WTC11 (cell line): Measurements from ENCODE around the gene PHIP. TPM values are rescaled to one million over a fixed set of nuclear protein-coding genes. Genes with fewer than 3 reads are reported as not detected.

Experiments
- ATAC-seq: fragments of 200-7000 bp; cut with Tn5 transposase; 2 replicates; pipeline ENCODE4 v1.10.0; 2021; ENCODE audit warnings: mild to moderate bottlenecking, moderate library complexity
- CTCF ChIA-PET: fragments of 300-600 bp; sonication (Branson Sonifier 250); formaldehyde crosslinking; loops from one replicate; lab custom pipeline; 2021; ENCODE audit warnings: antibody characterized with exemption; lab: Charles Lee
- POLR2A ChIA-PET: fragments of 350-600 bp; sonication (Branson Sonifier 250); formaldehyde crosslinking; loops from one replicate; lab custom pipeline; 2021; ENCODE audit warnings: antibody characterized with exemption; lab: Charles Lee
- DNase-seq: peaks from one replicate; pipeline ENCODE4 v3.0.0; 2021; ENCODE audit warnings: low spot score
- H3K27ac Mint-ChIP-seq: 2 replicates; pipeline ENCODE4 v1.8.0; 2021; ENCODE audit warnings: mixed read lengths
- H3K27me3 Mint-ChIP-seq: 2 replicates; pipeline ENCODE4 v1.8.0; 2021; ENCODE audit warnings: low read depth, mild to moderate bottlenecking, moderate library complexity, mixed read lengths
- H3K36me3 Mint-ChIP-seq: 2 replicates; pipeline ENCODE4 v1.8.0; 2021; ENCODE audit warnings: mixed read lengths
- H3K4me1 Mint-ChIP-seq: 2 replicates; pipeline ENCODE4 v1.8.0; 2022; ENCODE audit warnings: mixed read lengths
- H3K4me3 Mint-ChIP-seq: 2 replicates; pipeline ENCODE4 v1.8.0; 2021; ENCODE audit warnings: mild to moderate bottlenecking, moderate library complexity, mixed read lengths
- H3K9me3 Mint-ChIP-seq: 2 replicates; pipeline ENCODE4 v1.8.0; 2021; ENCODE audit warnings: mixed read lengths
- CBFB ChIP-seq: sonication (generic); formaldehyde crosslinking; IDR thresholded peaks from 2 replicates; pipeline ENCODE4 v1.8.1; 2022; ENCODE audit warnings: mild to moderate bottlenecking, low read depth, missing genetic modification reagents
- CREB1 ChIP-seq: sonication (generic); formaldehyde crosslinking; IDR thresholded peaks from 2 replicates; pipeline ENCODE4 v1.8.0; 2023; ENCODE audit warnings: mild to moderate bottlenecking, missing genetic modification reagents
- E2F4 ChIP-seq: sonication (generic); formaldehyde crosslinking; IDR thresholded peaks from 2 replicates; pipeline ENCODE4 v1.8.1; 2022; ENCODE audit warnings: low read depth, mild to moderate bottlenecking, moderate library complexity, missing genetic modification reagents, borderline replicate concordance
- ESRRA ChIP-seq: sonication (generic); formaldehyde crosslinking; IDR thresholded peaks from 2 replicates; pipeline ENCODE4 v1.8.1; 2022; ENCODE audit warnings: mild to moderate bottlenecking, missing genetic modification reagents, borderline replicate concordance
- IRF1 ChIP-seq: sonication (generic); formaldehyde crosslinking; IDR thresholded peaks from 2 replicates; pipeline ENCODE4 v1.8.0; 2023; ENCODE audit warnings: missing genetic modification reagents
- IRF2 ChIP-seq: sonication (generic); formaldehyde crosslinking; IDR thresholded peaks from 2 replicates; pipeline ENCODE4 v1.8.0; 2022; ENCODE audit warnings: low read depth, missing genetic modification reagents, borderline replicate concordance
- KAT7 ChIP-seq: sonication (generic); formaldehyde crosslinking; IDR thresholded peaks from 2 replicates; pipeline ENCODE4 v1.8.1; 2023; ENCODE audit warnings: missing genetic modification reagents, mild to moderate bottlenecking, borderline replicate concordance
- MXD4 ChIP-seq: fragments of 250-450 bp; sonication (Bioruptor Pico); IDR thresholded peaks from 2 replicates; pipeline ENCODE4 v1.8.0; 2021; ENCODE audit warnings: mild to moderate bottlenecking, moderate library complexity, borderline replicate concordance
- NFE2L1 ChIP-seq: sonication (generic); formaldehyde crosslinking; IDR thresholded peaks from 2 replicates; pipeline ENCODE4 v1.8.1; 2023; ENCODE audit warnings: missing genetic modification reagents
- NFYB ChIP-seq: sonication (generic); formaldehyde crosslinking; conservative IDR thresholded peaks from 2 replicates; pipeline ENCODE4 v1.8.0; 2022; ENCODE audit warnings: low read depth, missing genetic modification reagents
- NR2C2 ChIP-seq: sonication (generic); formaldehyde crosslinking; IDR thresholded peaks from 2 replicates; pipeline ENCODE4 v1.8.0; 2022; ENCODE audit warnings: mild to moderate bottlenecking, missing genetic modification reagents
- PRRX2 ChIP-seq: fragments of 250-450 bp; sonication (Bioruptor Pico); IDR thresholded peaks from 2 replicates; pipeline ENCODE4 v1.8.0; 2021; ENCODE audit warnings: mild to moderate bottlenecking
- TCF7 ChIP-seq: sonication (generic); formaldehyde crosslinking; IDR thresholded peaks from 2 replicates; pipeline ENCODE4 v1.8.0; 2022; ENCODE audit warnings: mild to moderate bottlenecking, low read depth, missing genetic modification reagents, moderate library complexity
- USF1 ChIP-seq: sonication (generic); formaldehyde crosslinking; IDR thresholded peaks from 2 replicates; pipeline ENCODE4 v1.8.0; 2022; ENCODE audit warnings: mild to moderate bottlenecking, missing genetic modification reagents
- ZBTB43 ChIP-seq: sonication (generic); formaldehyde crosslinking; IDR thresholded peaks from 2 replicates; pipeline ENCODE4 v1.8.1; 2023; ENCODE audit warnings: mild to moderate bottlenecking, missing genetic modification reagents
- ZNF396 ChIP-seq: fragments of 250-450 bp; sonication (Bioruptor Pico); IDR thresholded peaks from 2 replicates; pipeline ENCODE4 v1.8.0; 2021; ENCODE audit warnings: mild to moderate bottlenecking, moderate library complexity, borderline replicate concordance
- ZNF512 ChIP-seq: sonication (generic); formaldehyde crosslinking; IDR thresholded peaks from 2 replicates; pipeline ENCODE4 v1.8.1; 2022; ENCODE audit warnings: missing genetic modification reagents, borderline replicate concordance
- total RNA-seq: library from RNA; stranded (reverse); gene quantifications from 3 replicates; pipeline ENCODE4 v1.2.3, GENCODE V29; 2021
- TF ChIP-seq, protein P1 (sequence below): sonication (generic); formaldehyde crosslinking; conservative IDR thresholded peaks from 2 replicates; pipeline ENCODE4 v1.8.1; 2022; ENCODE audit warnings: mild to moderate bottlenecking, missing genetic modification reagents
- TF ChIP-seq, protein P2 (sequence below): fragments of 250-450 bp; sonication (Bioruptor Pico); conservative IDR thresholded peaks from 2 replicates; pipeline ENCODE4 v1.9.0; 2021; ENCODE audit warnings: mild to moderate bottlenecking

The PHIP gene
- total RNA-seq, 1 experiment from 2014 or later, result 45.6 TPM

- TF ChIP-seq MXD4 (no peak), USF1 (CRISPR knock-in tag) (no peak), ZNF396 (CRISPR knock-in tag) (no peak), IRF1 (CRISPR knock-in tag) (no peak), NFE2L1 (CRISPR knock-in tag) (no peak), E2F4 (CRISPR knock-in tag) (no peak), ZNF512 (no peak), CREB1 (CRISPR knock-in tag) (no peak), ZBTB43 (CRISPR knock-in tag) (no peak), NFYB (CRISPR knock-in tag) (no peak), KAT7 (CRISPR knock-in tag) (no peak), CBFB (CRISPR knock-in tag) (no peak)
- TF ChIP-seq, protein P1, sequence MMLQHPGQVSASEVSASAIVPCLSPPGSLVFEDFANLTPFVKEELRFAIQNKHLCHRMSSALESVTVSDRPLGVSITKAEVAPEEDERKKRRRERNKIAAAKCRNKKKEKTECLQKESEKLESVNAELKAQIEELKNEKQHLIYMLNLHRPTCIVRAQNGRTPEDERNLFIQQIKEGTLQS (CRISPR knock-in tag), result no peak
- TF ChIP-seq, protein P2, sequence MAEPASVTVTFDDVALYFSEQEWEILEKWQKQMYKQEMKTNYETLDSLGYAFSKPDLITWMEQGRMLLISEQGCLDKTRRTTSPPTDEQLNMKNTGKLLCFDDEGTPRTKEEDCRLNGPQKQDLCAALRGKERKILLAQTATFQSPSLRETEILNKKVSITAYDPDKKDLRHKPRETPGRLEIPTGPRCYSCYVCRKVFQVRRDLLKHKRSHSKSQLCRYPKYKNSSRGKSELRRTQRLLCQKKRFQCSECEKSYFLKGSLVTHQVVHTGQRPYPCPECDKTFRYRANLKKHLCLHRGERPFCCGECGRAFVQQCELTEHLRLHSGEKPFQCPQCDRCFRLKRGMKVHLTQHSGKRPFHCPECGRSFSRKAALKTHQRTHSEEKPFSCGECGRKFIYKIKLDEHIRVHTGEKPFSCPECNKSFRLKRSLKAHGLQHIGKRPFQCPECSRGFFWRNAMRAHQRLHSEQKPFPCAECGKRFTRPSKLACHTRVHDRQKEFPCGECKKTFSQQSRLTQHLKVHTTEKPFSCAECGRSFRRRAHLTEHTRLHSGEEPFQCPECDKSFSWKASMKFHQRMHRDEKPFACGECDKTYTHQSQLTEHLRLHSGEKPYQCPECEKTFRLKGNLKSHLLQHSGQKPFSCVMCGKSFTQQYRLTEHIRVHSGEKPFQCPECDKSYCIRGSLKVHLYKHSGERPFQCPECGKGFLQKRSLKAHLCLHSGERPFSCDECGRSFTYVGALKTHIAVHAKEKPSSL, result no peak
- TF ChIP-seq, all 79 proteins: peak for 0
- Mint-ChIP-seq H3K27me3 (no peaks in the 10 kb centered on the region), H3K36me3 (peaks cover 46% of the 10 kb centered on the region), H3K4me1 (no peaks in the 10 kb centered on the region), H3K27ac (no peak overlapping the region), H3K9me3 (no peaks in the 10 kb centered on the region), H3K4me3 (no peak overlapping the region)
- ATAC-seq (no peak), DNase-seq (no peak)
- POLR2A ChIA-PET, result no interaction called here
- CTCF ChIA-PET, result no interaction called here
Measured at GRCh38 chr6:79005024-79005423, 73.0 kb downstream of the PHIP start.

GRCh38 chr6:79004239-79004638, 73.8 kb downstream of the PHIP start:
- Mint-ChIP-seq H3K4me1 (no peaks in the 10 kb centered on the region), H3K27me3 (no peaks in the 10 kb centered on the region), H3K27ac (no peak overlapping the region), H3K9me3 (no peaks in the 10 kb centered on the region), H3K36me3 (peaks cover 44% of the 10 kb centered on the region), H3K4me3 (no peak overlapping the region)
- ATAC-seq, result no peak
- POLR2A ChIA-PET, result no interaction called here
- DNase-seq, result no peak
- no peak for TF ChIP-seq TCF7
- TF ChIP-seq IRF2, result no peak
- no peak for TF ChIP-seq PRRX2 (CRISPR knock-in tag)
- TF ChIP-seq NR2C2, result no peak
- no peak for TF ChIP-seq ZNF396 (CRISPR knock-in tag)
- no peak for TF ChIP-seq CREB1 (CRISPR knock-in tag)
- TF ChIP-seq E2F4 (CRISPR knock-in tag), result no peak
- no peak for TF ChIP-seq ESRRA (CRISPR knock-in tag)
- no peak for TF ChIP-seq NFYB (CRISPR knock-in tag)
- CTCF ChIA-PET, result no interaction called here
